Sigmoid colon (tissue), 7 donors: ENCODE results near the gene PLAC9. TPM values are rescaled to one million over a fixed set of nuclear protein-coding genes. Genes with fewer than 3 reads are reported as not detected.

ENCODE experiments used
- DNase-seq: peaks from one replicate; pipeline ENCODE4 v3.0.0-alpha.2; 2019
- H3K27ac ChIP-seq, 4 donors: fragments of 200-600 bp; sonication (generic); one replicate each; pipeline ENCODE4 v1.5.1; 2016 to 2019; ENCODE audit warnings: mild to moderate bottlenecking in 1 of 4
- H3K27me3 ChIP-seq, 3 donors: fragments of 200-600 bp; sonication (generic); one replicate each; pipeline ENCODE4 v1.5.1; 2019; ENCODE audit warnings: mild to moderate bottlenecking in 1 of 3
- H3K36me3 ChIP-seq, 4 donors: fragments of 200-600 bp; sonication (generic); one replicate each; pipeline ENCODE4 v1.5.1; 2016 to 2019
- H3K4me1 ChIP-seq, 4 donors: fragments of 200-600 bp; sonication (generic); one replicate each; pipeline ENCODE4 v1.5.1; 2017 to 2019
- H3K4me3 ChIP-seq, 4 donors: fragments of 200-600 bp; sonication (generic); one replicate each; pipeline ENCODE4 v1.5.1; 2017 to 2019; ENCODE audit warnings: mild to moderate bottlenecking in 2 of 4, moderate library complexity in 1 of 4
- H3K9me3 ChIP-seq, 4 donors: fragments of 200-600 bp in 3 of 4; sonication (generic) in 3 of 4; one replicate each; pipeline versions ENCODE4 v1.5.1 to v1.6.1; 2013 to 2019
- CTCF ChIP-seq, 4 experiments: fragments of 450-650 bp in 3 of 4; fragments of 200-600 bp in 1 of 4; IDR thresholded peaks; one replicate each; pipeline ENCODE4 v1.5.1; 2016 to 2019; ENCODE audit warnings: antibody characterized with exemption in 4 of 4, mild to moderate bottlenecking in 3 of 4, moderate library complexity in 2 of 4
- EP300 ChIP-seq, 4 donors: sonication (generic); formaldehyde crosslinking; IDR thresholded peaks; one replicate each; pipeline ENCODE4 v1.6.1; 2017; ENCODE audit warnings: antibody characterized with exemption in 4 of 4
- POLR2A ChIP-seq, 2 donors: fragments of 450-650 bp; IDR thresholded peaks; one replicate each; pipeline ENCODE4 v1.6.1; 2016; ENCODE audit warnings: antibody characterized with exemption in 2 of 2, mild to moderate bottlenecking in 2 of 2, moderate library complexity in 2 of 2
- POLR2AphosphoS5 ChIP-seq, 4 donors: sonication (generic); formaldehyde crosslinking; IDR thresholded peaks; one replicate each; pipeline ENCODE4 v1.6.1; 2017; ENCODE audit warnings: antibody characterized with exemption in 4 of 4
- WGBS, 2 donors: extraction: QIAGEN DNeasy Blood & Tissue Kit; methylation state at CpG; one replicate each; pipeline ENCODE4 v1.1.7; 2013; 5-methylcytosine and 5-hydroxymethylcytosine counted together
- intact Hi-C: fragments of 100-400 bp; cut with DNase I; formaldehyde crosslinking; loops from one replicate; pipeline ENCODE4 v1.15.1; 2023
- polyA plus RNA-seq, 3 donors: library from polyadenylated mRNA; stranded (reverse); fragments of 200-250 nt; gene quantifications; one replicate each; pipeline ENCODE4 v1.2.3, GENCODE V29; 2013
- total RNA-seq, 4 donors: library from RNA; depleted of rRNA; stranded (reverse); fragments of >200 nt; gene quantifications; one replicate each; pipeline ENCODE4 v1.1.0, GENCODE V29; 2016
- donor health status: healthy with polysubstance abuse.
- donor health status: Bipolar disorder and iron deficiency.
- donor health status: healthy.

PLAC9 gene
- total and polyA plus RNA-seq, 7 donors: 1.2 to 23.4 (median 7.6) TPM

DNA sequence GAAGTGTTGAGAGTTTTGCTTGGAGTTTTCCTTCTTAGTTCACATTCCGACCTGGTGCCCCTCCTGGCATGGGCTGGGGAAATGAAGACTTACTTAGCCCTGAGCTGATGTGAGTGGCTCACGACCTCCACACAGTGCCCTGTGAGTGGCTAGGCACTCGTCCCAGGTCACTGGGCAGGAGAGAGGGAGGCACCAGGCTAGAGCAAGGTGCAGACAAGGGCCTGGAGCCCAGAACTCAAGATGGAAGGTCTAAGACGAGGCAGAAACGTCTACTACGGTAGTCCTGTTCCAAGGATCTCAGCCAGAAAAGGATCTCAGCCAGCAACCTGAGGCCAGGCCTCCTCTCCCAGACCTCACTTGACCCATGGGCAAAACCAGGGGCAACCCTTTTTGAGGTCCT lies 50.5 kb downstream of the PLAC9 start:
- Histone ChIP-seq H3K27me3 (no peaks in the 10 kb centered on the region), H3K9me3 (no peaks in the 10 kb centered on the region), H3K27ac (no peak overlapping the region), H3K36me3 (peaks cover 0 to 5% (median 0%) of the 10 kb centered on the region in 4 donors), H3K4me1 (peaks cover 0 to 71% (median 57%) of the 10 kb centered on the region in 4 donors), H3K4me3 (no peak overlapping the region)
- TF ChIP-seq POLR2A (IDR thresholded peaks at IDR 0.05): no peak
- TF ChIP-seq EP300 (IDR thresholded peaks at IDR 0.05): no peak
- no peak for TF ChIP-seq CTCF (IDR thresholded peaks at IDR 0.05)
- TF ChIP-seq POLR2AphosphoS5 (IDR thresholded peaks at IDR 0.05): no peak
- WGBS, 2 donors: 85 to 93% methylated on average over 6 of the region's 6 CpGs
- DNase-seq: no peak
- intact Hi-C loops: no loop called here

DNA sequence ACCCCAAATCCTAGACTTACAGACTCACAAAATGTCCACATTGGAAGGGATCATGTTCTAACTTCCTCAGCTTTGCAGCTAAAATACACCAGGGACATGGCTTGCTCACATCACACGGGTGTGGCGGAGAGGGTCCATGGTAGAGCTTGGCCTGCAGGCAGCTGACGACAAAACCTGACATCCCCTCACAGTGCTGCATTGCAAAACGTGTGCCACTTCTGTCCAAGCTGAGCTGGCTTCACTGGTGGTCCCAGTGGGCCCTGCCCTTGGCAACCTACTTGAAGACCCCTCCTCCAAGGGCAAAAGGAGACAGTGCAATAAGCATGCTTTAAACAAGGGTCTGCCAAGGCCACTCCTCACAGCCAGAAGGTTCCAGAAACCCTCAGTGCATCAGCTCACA lies 50.9 kb downstream of the PLAC9 start:
- no peak for DNase-seq

DNA sequence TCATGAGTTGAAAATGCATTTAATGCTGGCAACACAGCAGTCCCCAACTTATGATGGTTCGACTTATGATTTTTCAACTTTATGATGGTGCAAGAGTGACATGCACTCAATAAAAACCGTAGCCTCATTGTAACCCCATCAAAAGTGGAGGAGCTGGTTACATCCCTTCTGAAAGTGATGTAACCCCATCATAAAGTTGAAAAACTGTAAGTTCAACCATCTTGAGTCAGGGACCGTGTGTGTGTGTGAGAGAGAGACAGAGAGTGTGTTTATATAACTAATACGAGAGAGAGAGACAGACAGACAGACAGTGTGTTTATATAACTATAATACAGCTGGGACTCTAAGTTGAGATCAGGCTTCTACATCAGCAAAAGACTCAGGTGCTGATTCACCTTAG lies 51.8 kb downstream of the PLAC9 start:
- Histone ChIP-seq H3K4me3 (no peak overlapping the region), H3K9me3 (no peaks in the 10 kb centered on the region), H3K4me1 (peaks cover 0 to 72% (median 63%) of the 10 kb centered on the region in 4 donors), H3K27me3 (no peaks in the 10 kb centered on the region), H3K27ac (no peak overlapping the region), H3K36me3 (peaks cover 0 to 5% (median 0%) of the 10 kb centered on the region in 4 donors)
- no peak for TF ChIP-seq POLR2AphosphoS5 (IDR thresholded peaks at IDR 0.05)
- TF ChIP-seq CTCF (IDR thresholded peaks at IDR 0.05): no peak
- TF ChIP-seq EP300 (IDR thresholded peaks at IDR 0.05): no peak
- TF ChIP-seq POLR2A (IDR thresholded peaks at IDR 0.05): no peak
- no peak for DNase-seq
- intact Hi-C loops: no loop called here
- WGBS, 2 donors: 49 to 68% methylated on average over 4 of the region's 4 CpGs

More for the DNA sequence above, 50.9 kb downstream of the PLAC9 start:
- Histone ChIP-seq H3K27me3 (no peaks in the 10 kb centered on the region), H3K27ac (no peak overlapping the region), H3K4me1 (peaks cover 0 to 71% (median 58%) of the 10 kb centered on the region in 4 donors), H3K9me3 (no peaks in the 10 kb centered on the region), H3K36me3 (peaks cover 0 to 5% (median 0%) of the 10 kb centered on the region in 4 donors), H3K4me3 (no peak overlapping the region)
- 86 to 94% methylated on average over 4 of the region's 4 CpGs for WGBS, 2 donors
- no peak for TF ChIP-seq EP300 (IDR thresholded peaks at IDR 0.05)
- TF ChIP-seq POLR2A (IDR thresholded peaks at IDR 0.05): no peak
- TF ChIP-seq POLR2AphosphoS5 (IDR thresholded peaks at IDR 0.05): no peak
- TF ChIP-seq CTCF (IDR thresholded peaks at IDR 0.05): no peak
- intact Hi-C loops: no loop called here

GRCh38 chr10:80185578-80186299 lies 53.2 kb downstream of the PLAC9 start:
- H3K27ac ChIP-seq: peak overlapping the region in 3 of 4 donors; percentile 30 to 53 (median 35)
- 86 to 89% methylated on average over 5 of the region's 5 CpGs for WGBS, 2 donors
- no peak for DNase-seq
- no peaks in the 10 kb centered on the region for H3K27me3 ChIP-seq
- TF ChIP-seq POLR2AphosphoS5 (IDR thresholded peaks at IDR 0.05) (no peak), CTCF (IDR thresholded peaks at IDR 0.05) (no peak), EP300 (IDR thresholded peaks at IDR 0.05) (no peak), POLR2A (IDR thresholded peaks at IDR 0.05) (no peak)
- H3K4me3 ChIP-seq: no peak overlapping the region
- intact Hi-C loops: no loop called here
- H3K36me3 ChIP-seq: no peaks in the 10 kb centered on the region
- no peaks in the 10 kb centered on the region for H3K9me3 ChIP-seq
- H3K4me1 ChIP-seq: peaks cover 0 to 74% (median 60%) of the 10 kb centered on the region in 4 donors
